Endothelial cell of hepatic sinusoid (primary cell): ENCODE data around the gene PTPRU.

ENCODE experiments used
- in situ Hi-C: cut with HindIII; loops from 2 replicates; pipeline ENCODE4 v1.10.0; 2017; ENCODE audit warnings: low sequenced_read_pairs

Gene PTPRU

DNA sequence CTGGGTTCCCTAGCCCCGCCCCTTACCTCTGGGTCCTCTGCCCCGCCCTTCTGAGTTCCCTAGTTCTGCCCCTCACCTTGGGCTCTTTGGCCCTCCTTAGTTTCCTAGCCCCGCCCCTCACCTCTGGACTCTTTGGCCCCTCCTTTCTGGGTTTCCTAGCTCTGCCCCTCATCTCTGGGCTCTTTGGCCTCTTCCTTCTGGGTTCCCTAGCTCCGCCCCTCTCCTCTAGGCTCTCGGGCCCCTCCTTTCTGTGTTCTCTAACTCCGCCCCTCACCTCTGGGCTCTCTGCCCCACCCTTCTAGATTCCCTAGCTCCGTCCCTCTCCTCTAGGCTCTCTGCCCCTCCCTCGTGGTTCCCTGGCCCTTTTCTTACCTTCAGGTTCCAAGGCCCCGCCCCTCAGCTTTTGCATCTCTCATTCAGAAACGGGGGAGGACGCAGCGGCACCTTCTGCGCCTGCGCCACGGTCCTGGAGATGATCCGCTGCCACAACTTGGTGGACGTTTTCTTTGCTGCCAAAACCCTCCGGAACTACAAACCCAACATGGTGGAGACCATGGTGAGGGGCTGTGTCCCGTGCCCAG is 88.5 kb downstream of the PTPRU start:
- in situ Hi-C loops = no loop called here

DNA sequence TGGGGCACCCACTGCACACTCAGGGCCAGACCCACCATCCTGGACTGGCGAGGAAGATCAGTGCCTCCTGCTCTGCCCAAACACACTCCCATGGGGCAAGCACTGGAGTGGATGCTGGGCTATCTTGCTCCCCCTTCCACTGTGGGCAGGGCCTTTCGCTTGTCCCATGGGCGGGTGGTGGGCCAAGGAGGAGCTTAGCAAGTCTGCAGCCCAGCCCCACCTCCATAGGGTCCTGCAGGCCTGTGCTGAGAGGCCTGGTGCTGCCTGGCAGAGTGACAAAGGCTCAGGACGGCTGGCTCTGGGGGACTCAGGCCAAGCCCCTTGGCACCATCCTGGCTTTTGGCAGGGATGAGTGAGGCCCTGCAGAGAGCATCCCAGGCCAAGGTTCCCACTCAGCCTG is 89.4 kb downstream of the PTPRU start:
- in situ Hi-C loops = no loop called here

DNA sequence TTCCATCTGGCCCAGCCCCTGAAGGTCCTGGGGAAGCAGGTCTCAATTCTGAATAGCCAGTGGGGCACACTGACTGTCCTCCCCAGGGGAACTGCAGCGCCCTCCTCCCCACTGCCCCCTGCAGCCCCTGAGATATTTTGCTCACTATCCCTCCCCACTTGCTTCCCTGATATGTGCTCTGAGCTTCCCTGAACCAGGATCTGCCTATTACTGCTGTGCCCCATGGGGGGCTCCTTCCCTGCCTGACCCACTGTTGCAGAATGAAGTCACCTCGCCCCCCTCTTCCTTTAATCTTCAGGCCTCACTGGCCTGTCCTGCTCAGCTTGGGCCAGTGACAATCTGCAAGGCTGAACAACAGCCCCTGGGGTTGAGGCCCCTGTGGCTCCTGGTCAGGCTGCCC is 89.8 kb downstream of the PTPRU start:
- in situ Hi-C loops = no loop called here

DNA sequence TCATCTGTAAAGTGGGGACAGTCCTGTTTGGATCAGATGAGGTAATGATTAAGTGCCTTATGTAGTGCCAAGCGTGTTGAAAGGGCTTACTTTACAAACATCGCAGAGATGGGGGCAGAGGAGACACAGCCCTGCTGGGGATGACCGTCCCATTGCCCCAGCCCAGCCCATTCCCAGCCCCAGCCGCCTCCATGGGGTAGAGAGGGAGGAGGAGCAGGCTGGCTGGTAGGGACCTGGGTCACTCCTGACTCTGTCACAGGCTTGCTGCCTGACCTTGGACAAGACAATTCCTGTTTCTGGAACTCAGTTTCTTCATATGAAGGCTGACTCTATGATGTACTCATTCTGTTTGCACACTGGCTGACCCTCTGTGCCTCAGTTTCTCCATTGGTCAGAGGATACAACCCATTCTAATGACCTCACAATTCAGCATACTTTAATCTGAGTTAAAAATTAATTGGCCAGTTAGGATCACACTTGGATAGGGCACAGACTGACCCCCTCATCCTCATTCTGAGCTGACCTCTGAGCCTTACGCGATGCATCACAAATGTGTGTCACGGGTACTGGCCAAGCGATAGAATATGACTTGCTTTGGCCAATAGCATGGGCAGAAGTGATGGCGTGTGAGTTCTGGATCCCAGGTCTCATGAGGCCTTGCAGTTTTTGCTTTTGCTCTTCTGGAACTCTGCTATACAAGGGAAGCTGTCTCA is 91.1 kb downstream of the PTPRU start:
- in situ Hi-C loops = no loop called here

DNA sequence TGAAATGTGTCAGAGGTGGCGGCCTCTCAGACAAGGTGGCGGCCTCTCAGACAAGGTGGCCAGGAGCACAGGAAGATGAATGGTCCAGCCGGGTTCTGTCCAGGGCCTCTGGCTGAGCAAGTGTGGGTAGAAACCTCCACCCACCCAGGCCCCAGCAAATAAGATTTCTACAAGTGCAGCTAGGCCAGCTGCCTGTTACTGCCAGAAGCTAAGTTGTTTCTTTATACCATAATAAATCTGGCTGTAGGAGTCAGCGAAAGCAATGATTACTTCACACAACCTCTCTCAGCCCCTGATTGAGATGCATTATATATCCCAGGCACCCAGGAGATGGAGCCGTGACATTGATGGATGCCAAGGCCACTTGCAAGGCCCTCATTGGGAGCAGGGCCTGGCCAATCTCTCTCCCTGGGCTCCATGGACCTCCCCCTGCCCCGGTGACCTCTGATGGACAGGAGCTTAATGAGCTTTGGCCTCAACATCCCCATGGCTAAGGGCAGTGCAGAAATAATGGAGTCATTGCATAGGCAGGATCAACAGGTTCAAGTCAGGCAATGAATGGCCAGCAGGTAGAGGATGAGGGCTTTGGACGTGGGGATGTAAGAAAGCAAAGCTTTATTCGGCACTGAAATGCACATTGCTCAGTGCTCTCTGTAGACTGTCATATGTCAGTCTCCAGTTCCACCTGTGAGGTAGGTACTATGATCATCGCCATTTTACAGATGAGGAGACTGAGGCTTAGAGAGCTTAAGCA is 92.9 kb downstream of the PTPRU start:
- in situ Hi-C loops = no loop called here

DNA sequence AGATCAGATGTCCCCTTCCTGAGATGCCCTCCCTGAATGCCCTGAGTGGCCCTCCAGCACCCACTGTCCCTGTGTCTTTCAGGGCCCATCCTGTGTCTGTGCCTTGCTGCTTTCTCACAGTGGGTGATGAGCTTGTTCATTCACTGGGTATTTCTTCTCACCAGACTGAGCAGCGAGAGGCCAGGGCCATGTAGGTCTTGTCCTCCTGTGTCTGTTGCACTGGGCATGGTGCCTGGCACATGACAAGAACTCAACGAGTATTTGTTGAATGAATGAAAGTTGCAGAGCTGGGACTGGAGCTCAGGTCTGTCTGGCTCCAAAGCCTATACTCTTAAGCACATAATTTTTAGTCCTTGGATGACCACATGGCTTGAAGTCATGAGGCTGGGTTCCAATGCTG is 93.8 kb downstream of the PTPRU start:
- in situ Hi-C loops = no loop called here

DNA sequence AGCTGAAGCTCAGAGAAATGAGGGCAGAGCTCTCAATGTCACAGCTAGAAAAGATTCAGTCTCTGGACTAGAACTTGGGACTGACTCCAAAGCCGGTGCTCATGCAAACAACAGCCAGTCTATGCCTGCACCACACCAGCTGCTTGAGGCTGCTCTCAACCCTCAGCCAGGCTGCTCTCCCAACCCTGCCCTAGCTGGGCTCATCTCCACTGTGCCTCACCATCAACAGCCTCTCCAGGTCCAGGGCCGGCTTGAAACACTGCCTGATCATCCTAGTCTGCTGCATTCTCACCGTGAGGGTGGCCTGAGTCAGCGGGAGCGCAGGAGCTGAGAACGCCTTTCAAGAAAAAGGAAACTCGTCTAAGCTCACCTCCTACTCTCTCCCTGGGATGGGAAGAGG is 94.5 kb downstream of the PTPRU start:
- in situ Hi-C loops = no loop called here

DNA sequence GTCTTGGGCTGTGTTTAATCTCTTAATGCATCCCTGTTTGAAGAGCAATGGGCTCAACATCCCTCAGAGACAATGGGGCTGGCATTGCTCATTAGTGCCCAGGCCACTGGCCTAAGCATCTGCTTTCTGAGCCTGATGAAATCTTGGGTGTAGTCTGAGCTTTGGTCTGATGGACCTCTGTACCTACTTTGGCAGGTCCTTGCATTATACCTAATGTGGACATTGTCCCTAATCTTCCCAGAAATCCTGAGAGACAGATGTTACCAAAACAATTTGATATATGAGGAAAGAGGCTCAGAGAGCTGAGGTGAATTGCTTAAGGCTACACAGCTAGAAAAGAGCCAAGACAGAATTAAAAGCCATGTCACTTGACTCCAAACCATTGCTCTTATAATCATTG is 95.0 kb downstream of the PTPRU start:
- in situ Hi-C loops = no loop called here

DNA sequence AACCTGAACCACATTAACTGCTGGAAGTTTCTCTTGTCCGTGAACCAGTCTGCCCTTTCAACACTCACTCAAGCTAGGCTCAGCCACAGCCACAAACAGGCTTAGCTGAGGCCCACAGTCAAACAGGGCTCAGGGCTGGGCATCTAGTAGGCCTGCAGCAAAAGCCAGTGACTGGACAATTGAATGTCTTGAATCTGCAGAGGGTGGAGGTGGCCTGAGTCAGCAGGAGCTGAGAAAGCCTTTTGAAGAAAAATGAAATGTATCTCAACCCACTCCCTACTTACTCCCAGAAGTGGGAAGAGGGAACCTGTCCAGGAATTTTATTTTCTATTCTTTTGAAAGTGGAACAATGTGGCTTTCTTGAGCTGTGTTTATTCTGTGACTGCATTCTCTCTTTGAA is 95.4 kb downstream of the PTPRU start:
- in situ Hi-C loops = no loop called here

DNA sequence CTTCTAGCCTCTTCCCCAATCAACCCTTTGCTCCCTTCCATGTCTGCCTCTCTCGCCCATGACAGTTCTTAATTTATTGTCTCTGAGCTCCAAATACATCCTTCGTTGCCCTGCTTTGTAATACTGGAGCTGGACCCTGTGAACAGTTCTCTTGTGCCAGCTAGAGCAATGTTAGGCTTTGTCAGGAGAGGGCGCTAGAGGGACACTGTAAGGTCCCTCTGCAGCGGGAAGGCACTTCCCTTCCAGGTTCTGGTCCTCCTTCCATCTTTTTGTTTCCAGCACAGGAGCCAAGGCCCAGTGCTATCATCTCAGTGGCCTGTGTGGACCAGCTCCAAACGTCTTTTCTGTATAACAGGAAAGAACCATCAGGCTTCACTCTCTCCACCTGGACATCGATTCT is 95.9 kb downstream of the PTPRU start:
- in situ Hi-C loops = no loop called here

DNA sequence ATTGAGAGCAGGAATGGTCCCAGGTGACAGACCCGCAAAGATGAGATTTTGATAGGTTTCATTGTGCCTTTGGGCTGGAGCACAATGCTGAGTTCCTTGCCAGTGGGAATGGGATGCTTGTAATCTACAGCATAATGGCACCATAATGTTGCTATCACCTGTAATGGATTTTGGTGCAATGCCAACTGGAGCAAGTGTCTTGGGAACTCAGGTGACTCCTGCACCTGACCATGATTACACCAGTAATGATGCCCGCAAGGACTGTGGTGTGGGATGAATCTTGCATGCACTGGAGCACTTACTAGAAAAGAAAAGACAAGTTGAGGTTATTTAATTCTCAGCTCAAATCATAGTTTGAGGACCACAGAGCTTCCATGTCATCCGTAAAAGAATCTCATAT is 96.7 kb downstream of the PTPRU start:
- in situ Hi-C loops = no loop called here

DNA sequence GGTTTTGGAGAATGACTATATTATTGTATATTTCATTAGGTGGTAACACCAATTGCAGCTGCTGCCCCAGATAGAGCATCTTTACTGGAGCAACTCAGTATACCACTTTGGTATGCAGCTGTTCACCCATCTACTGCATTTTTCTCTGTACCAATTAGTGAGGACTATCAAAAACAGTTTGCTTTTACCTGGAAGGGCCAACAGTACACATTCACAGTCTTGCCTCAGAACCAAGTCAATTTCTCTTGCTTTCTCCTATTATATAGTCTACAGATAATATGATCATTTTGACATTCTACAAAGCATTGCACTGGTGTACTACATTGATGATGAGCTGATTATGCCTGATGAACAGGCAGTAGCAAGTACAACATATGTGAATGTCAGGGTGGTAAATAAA is 99.3 kb downstream of the PTPRU start:
- in situ Hi-C loops = no loop called here

DNA sequence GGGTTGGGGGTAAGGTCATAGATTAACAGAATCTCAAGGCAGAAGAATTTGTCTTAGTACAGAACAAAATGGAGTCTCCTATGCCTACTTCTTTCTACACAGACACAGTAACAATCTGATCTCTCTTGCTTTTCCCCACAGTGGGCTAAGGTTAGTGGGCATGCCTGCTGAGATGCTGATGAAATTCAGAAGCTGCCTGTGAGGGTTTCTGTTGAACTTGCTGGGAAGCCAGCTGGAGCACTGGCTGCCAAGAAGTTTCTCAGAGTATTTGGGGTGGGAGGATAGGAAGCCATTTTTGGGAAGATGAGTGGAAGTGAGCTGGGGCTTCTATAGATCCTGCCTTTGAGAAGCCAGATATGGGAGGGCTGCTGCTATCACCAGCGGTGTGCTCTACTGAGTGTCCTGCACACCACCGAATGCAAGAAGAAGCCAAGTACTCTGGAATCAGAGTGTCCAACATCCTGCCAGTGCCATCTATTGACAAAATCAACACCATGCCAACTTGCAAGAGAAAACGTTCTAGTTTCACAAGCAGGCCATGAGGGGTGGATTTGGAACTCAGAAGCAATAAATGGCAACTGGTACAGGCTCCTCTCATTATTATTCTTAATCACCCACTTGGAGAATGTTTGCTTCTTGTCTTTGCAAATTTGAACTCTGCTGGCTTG is 102.7 kb downstream of the PTPRU start:
- in situ Hi-C loops = no loop called here

DNA sequence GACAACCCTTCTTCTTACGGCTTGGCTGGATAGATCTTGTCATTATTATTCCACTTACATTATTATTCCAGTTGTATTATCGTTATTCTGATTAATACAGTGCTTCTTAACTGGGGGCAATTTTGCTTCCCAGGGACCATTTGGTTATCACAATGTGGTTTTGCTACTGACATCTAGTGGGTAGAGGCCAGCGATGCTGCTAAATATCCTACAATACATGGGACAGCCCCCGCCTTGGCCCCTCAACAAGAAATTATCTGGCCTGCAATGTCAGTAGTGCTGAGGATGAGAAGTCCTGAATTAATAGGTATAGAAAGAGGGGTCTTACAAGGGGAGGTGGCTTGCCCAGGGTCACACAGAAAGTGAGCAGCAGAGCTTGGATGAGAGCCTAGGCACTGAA is 105.6 kb downstream of the PTPRU start:
- in situ Hi-C loops = no loop called here

DNA sequence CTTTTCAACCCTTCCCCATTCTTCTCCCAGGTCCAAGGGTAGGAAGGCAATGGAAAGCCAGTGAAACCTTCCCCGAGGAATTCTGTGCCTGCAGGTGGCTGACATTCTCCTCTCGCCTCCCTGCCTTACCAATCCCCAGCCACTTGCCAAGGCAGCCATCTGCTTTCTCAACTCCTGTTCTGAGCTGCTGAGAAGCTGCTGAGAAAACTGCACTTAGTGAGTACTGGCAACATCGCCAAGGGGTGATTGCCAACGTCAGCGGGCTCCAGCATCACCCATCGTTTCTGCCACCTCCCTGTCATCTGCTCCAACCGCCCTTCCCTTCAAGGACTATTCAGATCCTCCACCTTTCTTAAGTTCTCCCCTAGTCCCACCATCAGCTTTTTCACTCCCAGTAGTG is 106.0 kb downstream of the PTPRU start:
- in situ Hi-C loops = no loop called here

DNA sequence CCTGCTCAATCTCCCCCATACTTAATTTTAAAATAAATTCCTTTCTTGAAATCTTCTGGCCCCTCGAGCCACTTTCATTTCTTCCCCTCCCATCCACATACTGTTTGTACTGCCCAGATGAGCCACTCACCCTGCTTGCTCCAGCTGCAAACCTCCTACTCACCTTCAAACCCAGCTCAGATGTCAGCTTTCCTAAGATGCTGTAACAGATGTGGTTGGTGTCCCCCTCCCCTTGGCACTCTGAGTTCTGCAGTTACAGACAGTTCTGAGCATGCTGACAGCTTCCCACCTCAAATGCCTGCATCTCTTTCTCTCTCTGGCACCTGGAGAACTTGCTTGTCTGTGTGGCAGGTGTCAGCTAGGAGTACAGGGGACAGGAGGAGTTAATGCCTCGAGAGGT is 106.7 kb downstream of the PTPRU start:
- in situ Hi-C loops = no loop called here

DNA sequence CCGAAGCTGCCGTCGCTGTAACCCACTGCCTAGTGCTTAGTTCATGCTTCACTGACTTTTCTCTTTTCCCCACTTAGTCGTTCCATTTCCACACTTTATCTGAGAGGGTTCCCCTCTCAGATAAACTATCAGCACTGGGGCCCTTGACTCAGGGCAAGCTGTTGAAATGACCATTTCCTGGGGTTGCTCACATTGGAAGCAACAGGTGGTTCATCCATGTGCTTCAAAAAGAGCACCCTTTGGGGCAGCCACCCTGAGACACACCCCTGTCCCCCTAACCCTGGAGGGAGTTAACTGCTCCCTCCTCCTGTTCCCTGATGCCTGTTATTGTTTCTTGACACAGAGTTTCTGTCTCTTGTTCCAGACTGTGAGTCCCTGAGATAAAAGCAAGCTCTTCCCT is 107.2 kb downstream of the PTPRU start:
- in situ Hi-C loops = no loop called here

DNA sequence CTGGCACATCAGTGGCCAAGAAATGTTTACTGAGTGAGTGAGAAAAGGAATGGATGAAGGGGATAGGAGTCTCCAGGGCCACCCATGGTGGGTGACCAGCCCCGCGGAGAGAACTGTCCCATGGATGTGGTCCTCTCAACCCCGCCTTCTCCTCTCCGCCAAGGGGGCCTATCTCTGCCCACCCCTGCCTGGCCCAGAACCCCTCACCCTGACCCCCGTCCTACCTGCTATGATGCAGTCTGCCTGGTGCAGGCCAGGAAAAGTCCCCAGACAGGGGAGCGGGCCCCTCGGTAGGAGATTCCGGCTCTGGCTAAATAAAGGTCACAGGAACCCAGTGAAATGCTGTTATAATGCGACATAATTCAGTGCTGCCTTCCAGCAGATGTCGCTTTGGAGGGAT is 107.6 kb downstream of the PTPRU start:
- in situ Hi-C loops = no loop called here

DNA sequence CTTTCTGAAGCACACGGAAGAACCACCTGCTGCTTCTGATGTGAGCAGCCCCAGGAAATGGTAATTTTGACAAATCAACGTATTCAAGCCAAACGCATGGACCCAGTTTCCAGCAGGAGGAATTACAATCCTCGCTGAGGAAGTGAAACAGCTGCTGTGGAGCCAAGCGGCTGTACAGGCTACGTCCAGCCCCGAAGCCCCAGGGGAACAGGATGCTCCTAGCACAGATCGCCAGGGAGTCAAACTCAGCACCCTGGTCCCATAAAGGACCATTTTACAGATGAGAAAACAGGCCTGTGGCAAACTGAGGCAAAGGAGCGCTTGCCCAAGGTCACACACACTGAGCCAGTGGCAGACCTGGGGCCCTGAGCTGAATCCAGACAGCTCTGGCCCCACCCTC is 108.0 kb downstream of the PTPRU start:
- in situ Hi-C loops = no loop called here

DNA sequence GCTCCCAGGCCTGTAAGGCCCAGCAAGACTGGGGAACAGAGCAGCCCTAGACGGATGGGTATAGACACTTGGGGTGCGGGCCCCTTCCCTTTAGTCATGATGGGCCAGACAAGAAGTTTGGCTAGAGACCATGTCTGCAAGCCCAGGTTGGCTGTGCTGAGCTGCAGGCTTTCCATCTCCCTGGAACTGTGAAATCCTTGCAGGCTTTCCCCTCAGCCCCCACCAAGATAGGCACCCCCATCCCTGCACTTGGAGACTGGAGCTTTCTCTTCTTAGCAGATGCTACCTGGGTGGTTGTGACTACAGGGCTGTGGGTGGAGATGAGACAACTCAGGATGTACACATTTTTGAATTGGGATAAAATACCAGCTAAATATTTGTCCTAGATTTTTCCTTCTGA is 110.3 kb downstream of the PTPRU start:
- in situ Hi-C loops = no loop called here

DNA sequence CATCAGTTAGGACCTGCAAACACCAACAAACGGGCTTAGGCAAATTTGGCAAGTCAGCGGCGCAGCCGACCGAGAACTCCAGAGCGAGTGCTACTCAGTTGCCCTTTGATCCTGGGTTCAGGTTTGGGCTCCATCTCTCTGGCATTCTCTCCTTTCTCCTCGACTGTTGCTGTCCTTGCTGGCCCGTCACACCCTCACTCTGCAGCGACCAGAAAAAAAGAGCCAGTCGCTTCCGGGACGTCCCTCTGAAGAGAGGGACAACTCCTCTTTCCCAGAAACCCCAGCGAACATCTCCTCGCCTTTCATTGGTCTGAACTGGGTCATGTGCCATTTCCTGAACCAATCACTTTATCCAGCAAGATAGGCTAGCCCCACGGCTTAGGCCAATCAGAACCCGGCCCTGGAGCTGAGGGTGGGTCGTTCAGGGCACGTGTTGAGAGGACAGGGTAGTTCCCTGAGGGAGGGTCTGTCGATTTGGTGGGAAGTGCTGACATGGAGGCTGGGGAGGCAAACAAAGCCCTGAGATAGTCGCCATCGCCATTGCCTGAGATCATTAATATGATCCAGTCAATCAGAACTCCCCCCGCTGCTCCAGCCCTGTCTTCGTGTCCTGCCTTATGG is 113.7 kb downstream of the PTPRU start:
- in situ Hi-C loops = loop anchor here (25.0 kb wide), 1 partner anchor 1037 kb away; no protein-coding TSS in a partner anchor
